MM.1S (cell line): Measurements from ENCODE around the gene ARMC8.

Experiments used
- DNase-seq: peaks from one replicate; pipeline ENCODE4 v3.0.0-alpha.2; 2015
- H2AFZ ChIP-seq: fragments of 300-600 bp; sonication (generic); 2 replicates; pipeline ENCODE4 v1.6.0; 2016; ENCODE audit warnings: antibody characterized with exemption, low read length
- H3F3A ChIP-seq: fragments of 300-600 bp; sonication (generic); 2 replicates; pipeline ENCODE4 v1.6.1; 2016; ENCODE audit warnings: mild to moderate bottlenecking, antibody characterized with exemption, low read length, moderate library complexity, mixed read lengths; ENCODE audit not compliant: insufficient read depth
- H3K27ac ChIP-seq: fragments of 300-600 bp; sonication (generic); 2 replicates; pipeline ENCODE4 v1.5.1; 2016; ENCODE audit warnings: mild to moderate bottlenecking, low read length
- H3K27me3 ChIP-seq: fragments of 300-600 bp; sonication (generic); replicated peaks from 2 replicates; pipeline ENCODE4 v1.6.0; 2016; ENCODE audit warnings: low read length; ENCODE audit not compliant: insufficient read depth
- H3K36me3 ChIP-seq: fragments of 300-600 bp; sonication (generic); replicated peaks from 2 replicates; pipeline ENCODE4 v1.6.1; 2016; ENCODE audit warnings: mild to moderate bottlenecking, low read length, mixed read lengths; ENCODE audit not compliant: insufficient read depth
- H3K4me1 ChIP-seq: fragments of 300-600 bp; sonication (generic); 2 replicates; pipeline ENCODE4 v1.6.1; 2016; ENCODE audit warnings: low read length, mixed read lengths
- H3K4me2 ChIP-seq: fragments of 300-600 bp; sonication (generic); 2 replicates; pipeline ENCODE4 v1.6.0; 2016; ENCODE audit warnings: low read depth, low read length
- H3K4me3 ChIP-seq: fragments of 300-600 bp; sonication (generic); 2 replicates; pipeline ENCODE4 v1.5.1; 2016; ENCODE audit warnings: low read length, mixed read lengths
- H3K79me2 ChIP-seq: fragments of 300-600 bp; sonication (generic); 2 replicates; pipeline ENCODE4 v1.6.1; 2016; ENCODE audit warnings: mixed run types, low read length, mixed read lengths
- H3K9ac ChIP-seq: fragments of 300-600 bp; sonication (generic); 2 replicates; pipeline ENCODE4 v1.6.1; 2016; ENCODE audit warnings: low read length, mixed read lengths
- H3K9me2 ChIP-seq: fragments of 300-600 bp; sonication (generic); replicated peaks from 2 replicates; pipeline ENCODE4 v1.6.1; 2016; ENCODE audit warnings: mild to moderate bottlenecking, low read length, mixed read lengths; ENCODE audit not compliant: insufficient read depth
- H3K9me3 ChIP-seq: fragments of 300-600 bp; sonication (generic); replicated peaks from 2 replicates; pipeline ENCODE4 v1.6.1; 2016; ENCODE audit warnings: mild to moderate bottlenecking, low read length, mixed read lengths; ENCODE audit not compliant: insufficient read depth
- H4K20me1 ChIP-seq: fragments of 300-600 bp; sonication (generic); 2 replicates; pipeline ENCODE4 v1.6.1; 2016; ENCODE audit warnings: mild to moderate bottlenecking, low read length, moderate library complexity, mixed read lengths; ENCODE audit not compliant: insufficient read depth
- EZH2 ChIP-seq: fragments of 300-600 bp; sonication (generic); optimal IDR thresholded peaks from 2 replicates; pipeline ENCODE3; 2017; ENCODE audit warnings: low read depth, mild to moderate bottlenecking, antibody characterized with exemption, low read length, mixed read lengths
- EZH2phosphoT487 ChIP-seq: fragments of 300-600 bp; sonication (generic); IDR thresholded peaks from 2 replicates; pipeline ENCODE4 v1.6.1; 2018; ENCODE audit warnings: antibody characterized with exemption, low read length
- TF ChIP-seq, protein P1 (sequence below): fragments of 300-600 bp; sonication (generic); IDR thresholded peaks from 2 replicates; pipeline ENCODE4 v1.5.1; 2016; ENCODE audit warnings: antibody characterized with exemption, low read length, mixed read lengths

The ARMC8 gene

DNA sequence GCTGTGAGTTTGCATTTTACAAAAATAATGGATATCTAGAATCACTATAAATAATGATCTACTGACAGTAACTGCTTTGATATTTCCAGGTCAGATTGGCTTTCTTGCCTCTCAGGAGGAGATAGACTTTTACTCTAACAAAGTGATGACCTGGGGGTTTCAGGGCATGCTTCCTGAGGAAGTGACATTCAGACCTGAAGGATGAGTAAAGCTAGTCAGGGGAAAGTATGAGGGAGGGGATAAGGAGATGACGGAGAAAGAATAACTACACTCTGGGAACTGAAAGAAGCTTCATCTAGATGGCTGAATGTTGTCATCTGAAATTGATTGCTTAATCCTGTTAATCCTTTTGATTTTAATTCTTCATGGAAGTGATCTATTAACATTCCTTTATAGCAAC is 32.2 kb downstream of the ARMC8 start:
- Histone ChIP-seq H3K9me2 (no peaks in the 10 kb centered on the region), H3K9ac (no peak overlapping the region), H3K27me3 (no peaks in the 10 kb centered on the region), H3K9me3 (no peaks in the 10 kb centered on the region), H3K4me2 (no peak overlapping the region), H4K20me1 (no peaks in the 10 kb centered on the region), H3F3A (no peaks in the 10 kb centered on the region), H3K79me2 (peaks cover 12% of the 10 kb centered on the region), H3K27ac (no peak overlapping the region), H3K36me3 (no peaks in the 10 kb centered on the region; the same call in 1 of the 2 replicates), H3K4me1 (no peaks in the 10 kb centered on the region), H2AFZ (no peak overlapping the region), H3K4me3 (no peak overlapping the region)
- no peak for DNase-seq
- TF ChIP-seq EZH2phosphoT487: no peak

DNA sequence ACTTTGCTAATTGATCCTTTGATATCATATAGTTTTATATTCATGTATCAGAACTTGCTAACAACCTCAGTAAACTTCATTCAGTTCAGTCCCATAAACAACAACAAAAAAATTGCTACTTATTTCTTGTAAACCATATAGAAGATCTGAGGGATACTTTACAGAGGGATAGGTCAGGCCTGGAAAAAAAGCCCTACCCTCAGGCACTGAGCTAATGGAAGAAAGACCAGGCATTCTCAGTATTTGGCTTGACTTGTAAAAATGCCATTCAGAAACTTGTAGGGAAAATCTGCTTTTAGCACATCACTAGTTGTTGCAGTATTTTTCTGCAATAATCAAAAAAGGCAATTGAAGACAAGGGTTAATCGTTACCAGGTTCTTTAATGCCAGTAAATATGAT is 33.1 kb downstream of the ARMC8 start:
- Histone ChIP-seq H3K4me3 (no peak overlapping the region), H3K36me3 (no peaks in the 10 kb centered on the region; the same call in 1 of the 2 replicates), H3K4me1 (no peaks in the 10 kb centered on the region), H3K9me3 (no peaks in the 10 kb centered on the region), H3F3A (no peaks in the 10 kb centered on the region), H3K79me2 (peaks cover 12% of the 10 kb centered on the region), H3K9ac (no peak overlapping the region), H3K4me2 (no peak overlapping the region), H4K20me1 (no peaks in the 10 kb centered on the region), H2AFZ (no peak overlapping the region), H3K9me2 (no peaks in the 10 kb centered on the region), H3K27ac (no peak overlapping the region), H3K27me3 (no peaks in the 10 kb centered on the region)
- DNase-seq: no peak
- TF ChIP-seq, protein P1, sequence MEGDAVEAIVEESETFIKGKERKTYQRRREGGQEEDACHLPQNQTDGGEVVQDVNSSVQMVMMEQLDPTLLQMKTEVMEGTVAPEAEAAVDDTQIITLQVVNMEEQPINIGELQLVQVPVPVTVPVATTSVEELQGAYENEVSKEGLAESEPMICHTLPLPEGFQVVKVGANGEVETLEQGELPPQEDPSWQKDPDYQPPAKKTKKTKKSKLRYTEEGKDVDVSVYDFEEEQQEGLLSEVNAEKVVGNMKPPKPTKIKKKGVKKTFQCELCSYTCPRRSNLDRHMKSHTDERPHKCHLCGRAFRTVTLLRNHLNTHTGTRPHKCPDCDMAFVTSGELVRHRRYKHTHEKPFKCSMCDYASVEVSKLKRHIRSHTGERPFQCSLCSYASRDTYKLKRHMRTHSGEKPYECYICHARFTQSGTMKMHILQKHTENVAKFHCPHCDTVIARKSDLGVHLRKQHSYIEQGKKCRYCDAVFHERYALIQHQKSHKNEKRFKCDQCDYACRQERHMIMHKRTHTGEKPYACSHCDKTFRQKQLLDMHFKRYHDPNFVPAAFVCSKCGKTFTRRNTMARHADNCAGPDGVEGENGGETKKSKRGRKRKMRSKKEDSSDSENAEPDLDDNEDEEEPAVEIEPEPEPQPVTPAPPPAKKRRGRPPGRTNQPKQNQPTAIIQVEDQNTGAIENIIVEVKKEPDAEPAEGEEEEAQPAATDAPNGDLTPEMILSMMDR: no peak
- TF ChIP-seq EZH2phosphoT487 (no peak), EZH2 (no peak)

DNA sequence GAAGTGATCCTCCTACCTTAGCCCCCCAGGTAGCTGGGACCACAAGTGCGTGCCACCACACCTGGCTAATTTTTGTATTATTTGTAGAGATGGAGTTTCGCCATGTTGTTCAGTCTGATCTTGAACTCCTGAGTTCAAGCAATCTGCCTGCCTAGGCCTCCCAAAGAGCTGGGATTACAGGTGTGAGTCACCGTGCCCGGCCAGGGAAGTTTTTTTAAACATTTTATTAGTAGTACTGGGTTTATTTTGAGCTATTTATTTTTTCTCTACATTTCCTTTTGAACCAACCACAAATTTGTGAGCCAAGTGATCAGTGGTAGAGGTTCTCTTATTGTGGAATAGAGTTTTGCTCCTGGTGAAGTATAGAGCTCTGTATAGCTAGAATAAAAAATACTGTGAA is 33.7 kb downstream of the ARMC8 start:
- Histone ChIP-seq H3K9me2 (no peaks in the 10 kb centered on the region), H3K36me3 (no peaks in the 10 kb centered on the region; the same call in 1 of the 2 replicates), H2AFZ (no peak overlapping the region), H3K9ac (no peak overlapping the region), H3K4me1 (no peaks in the 10 kb centered on the region), H3K27me3 (no peaks in the 10 kb centered on the region), H3K4me3 (no peak overlapping the region), H3K27ac (no peak overlapping the region), H3F3A (no peaks in the 10 kb centered on the region), H3K9me3 (no peaks in the 10 kb centered on the region), H3K4me2 (no peak overlapping the region), H3K79me2 (peaks cover 12% of the 10 kb centered on the region), H4K20me1 (no peaks in the 10 kb centered on the region)
- TF ChIP-seq EZH2 (no peak), EZH2phosphoT487 (no peak)
- TF ChIP-seq, protein P1: no peak
- no peak for DNase-seq

DNA sequence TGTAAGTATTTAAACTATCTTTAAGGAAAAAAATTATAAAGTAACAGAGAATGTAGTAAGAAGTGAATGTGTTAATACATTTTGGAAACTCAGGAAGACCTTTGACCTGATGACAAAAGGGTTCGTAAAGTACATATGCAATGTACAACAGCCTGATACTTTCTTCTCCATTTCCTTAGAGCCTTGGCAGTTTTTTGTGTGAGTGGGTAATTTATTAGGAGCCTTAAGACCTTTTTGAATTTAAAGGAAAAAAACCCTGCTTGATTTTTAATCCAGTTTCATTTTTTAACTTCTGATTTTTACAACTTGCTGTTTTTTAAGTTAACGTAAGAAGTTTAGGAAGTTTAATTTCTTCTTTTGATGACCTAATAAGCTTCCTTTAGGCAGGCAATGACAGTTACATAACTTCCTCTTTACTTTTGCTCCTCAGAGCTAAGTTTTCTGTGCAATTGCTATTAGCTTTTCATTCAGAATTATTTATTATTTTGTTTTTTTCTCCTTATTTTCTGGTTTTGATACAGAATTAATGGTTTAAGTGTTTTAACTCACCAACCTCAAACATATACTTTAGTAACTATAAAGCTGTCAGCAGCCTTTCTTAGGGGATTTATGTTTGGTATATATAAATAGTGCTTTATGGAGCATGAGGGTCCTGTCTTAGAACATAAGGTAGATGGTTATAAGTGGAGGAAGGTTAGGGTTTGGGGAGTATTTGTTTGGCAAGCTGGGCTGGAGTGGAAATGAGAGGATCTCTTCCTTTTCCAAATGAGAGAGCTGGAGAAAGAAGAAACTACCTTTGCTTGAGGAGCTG is 35.2 kb downstream of the ARMC8 start:
- H2AFZ ChIP-seq: no peak overlapping the region
- H3K9me2 ChIP-seq: no peaks in the 10 kb centered on the region
- no peak for DNase-seq
- no peaks in the 10 kb centered on the region for H4K20me1 ChIP-seq
- no peak overlapping the region for H3K4me3 ChIP-seq
- H3K27ac ChIP-seq: no peak overlapping the region
- H3F3A ChIP-seq: no peaks in the 10 kb centered on the region
- H3K27me3 ChIP-seq: no peaks in the 10 kb centered on the region
- H3K4me1 ChIP-seq: no peaks in the 10 kb centered on the region
- TF ChIP-seq EZH2: no peak
- TF ChIP-seq, protein P1: no peak
- TF ChIP-seq EZH2phosphoT487: no peak
- 0 out of 2 replicates have a peak, but pooled peaks cover 3% of the 10 kb centered on the region for H3K9me3 ChIP-seq
- no peaks in the 10 kb centered on the region; the same call in 1 of the 2 replicates for H3K36me3 ChIP-seq
- no peak overlapping the region for H3K9ac ChIP-seq
- no peak overlapping the region for H3K4me2 ChIP-seq
- H3K79me2 ChIP-seq: peaks cover 12% of the 10 kb centered on the region
